ENCODE results near the gene SLC25A18. TPM values are rescaled to one million over a fixed set of nuclear protein-coding genes. Genes with fewer than 3 reads are reported as not detected.

Gene SLC25A18
- total RNA-seq, 1 donor from 2014 or later, result 0.60 TPM

- no peak for DNase-seq (ENCODE audit: low spot score in 2 of 2, unreplicated experiment in 2 of 2)
- Mint-ChIP-seq H3K4me3 (no peak overlapping the region), H3K4me1 (no peaks in the 10 kb centered on the region), H3K36me3 (peaks cover 13% of the 10 kb centered on the region), H3K27me3 (ENCODE audit: low read depth) (no peaks in the 10 kb centered on the region), H3K27ac (no peak overlapping the region), H3K9me3 (no peaks in the 10 kb centered on the region)
- TF ChIP-seq CTCF (IDR thresholded peaks at IDR 0.05; ENCODE audit: unreplicated experiment), result no peak
Observed at GRCh38 chr22:17536269-17536668, 27.0 kb upstream of the SLC25A18 start.

- Mint-ChIP-seq H3K27ac (no peak overlapping the region), H3K4me3 (no peak overlapping the region), H3K9me3 (no peaks in the 10 kb centered on the region), H3K36me3 (peaks cover 13% of the 10 kb centered on the region), H3K27me3 (ENCODE audit: low read depth) (no peaks in the 10 kb centered on the region), H3K4me1 (no peaks in the 10 kb centered on the region)
- no peak for TF ChIP-seq CTCF (IDR thresholded peaks at IDR 0.05; ENCODE audit: unreplicated experiment)
- DNase-seq (ENCODE audit: low spot score in 2 of 2, unreplicated experiment in 2 of 2), result no peak
Observed at GRCh38 chr22:17537155-17537554, 26.1 kb upstream of the SLC25A18 start.

- Mint-ChIP-seq H3K4me1 (no peaks in the 10 kb centered on the region), H3K36me3 (peaks cover 9% of the 10 kb centered on the region), H3K4me3 (no peak overlapping the region), H3K27ac (no peak overlapping the region), H3K27me3 (ENCODE audit: low read depth) (no peaks in the 10 kb centered on the region), H3K9me3 (no peaks in the 10 kb centered on the region)
- DNase-seq (ENCODE audit: low spot score in 2 of 2, unreplicated experiment in 2 of 2), result no peak
- no peak for TF ChIP-seq CTCF (IDR thresholded peaks at IDR 0.05; ENCODE audit: unreplicated experiment)
Observed at GRCh38 chr22:17540481-17540880, 22.8 kb upstream of the SLC25A18 start.

GRCh38 chr22:17541476-17541875 lies 21.8 kb upstream of the SLC25A18 start:
- Mint-ChIP-seq H3K4me1 (no peaks in the 10 kb centered on the region), H3K27me3 (ENCODE audit: low read depth) (no peaks in the 10 kb centered on the region), H3K4me3 (no peak overlapping the region), H3K36me3 (peaks cover 9% of the 10 kb centered on the region), H3K27ac (no peak overlapping the region), H3K9me3 (no peaks in the 10 kb centered on the region)
- no peak for DNase-seq (ENCODE audit: low spot score in 2 of 2, unreplicated experiment in 2 of 2)
- TF ChIP-seq CTCF (IDR thresholded peaks at IDR 0.05; ENCODE audit: unreplicated experiment), result no peak

- peaks cover 5% of the 10 kb centered on the region for H3K36me3 Mint-ChIP-seq
- H3K27ac Mint-ChIP-seq, result no peak overlapping the region
- no peaks in the 10 kb centered on the region for H3K9me3 Mint-ChIP-seq
Observed at GRCh38 chr22:17542452-17542851, 20.8 kb upstream of the SLC25A18 start.

More at GRCh38 chr22:17542452-17542851, 20.8 kb upstream of the SLC25A18 start:
- TF ChIP-seq CTCF (IDR thresholded peaks at IDR 0.05; ENCODE audit: unreplicated experiment), result no peak
- Mint-ChIP-seq H3K27me3 (ENCODE audit: low read depth) (no peaks in the 10 kb centered on the region), H3K4me3 (no peak overlapping the region), H3K4me1 (no peaks in the 10 kb centered on the region)
- no peak for DNase-seq (ENCODE audit: low spot score in 2 of 2, unreplicated experiment in 2 of 2)
